T-helper 22 cell (primary cell): ENCODE data around the gene EBF3.

ENCODE experiments used
- DNase-seq: peaks from one replicate; pipeline ENCODE4 v3.0.0-alpha.2; 2020; ENCODE audit warnings: low read depth

The EBF3 gene

GRCh38 chr10:129869596-129870473, 94.2 kb downstream of the EBF3 start:
- DNase-seq, result no peak

GRCh38 chr10:129868449-129869035, 95.5 kb downstream of the EBF3 start:
- no peak for DNase-seq

DNA sequence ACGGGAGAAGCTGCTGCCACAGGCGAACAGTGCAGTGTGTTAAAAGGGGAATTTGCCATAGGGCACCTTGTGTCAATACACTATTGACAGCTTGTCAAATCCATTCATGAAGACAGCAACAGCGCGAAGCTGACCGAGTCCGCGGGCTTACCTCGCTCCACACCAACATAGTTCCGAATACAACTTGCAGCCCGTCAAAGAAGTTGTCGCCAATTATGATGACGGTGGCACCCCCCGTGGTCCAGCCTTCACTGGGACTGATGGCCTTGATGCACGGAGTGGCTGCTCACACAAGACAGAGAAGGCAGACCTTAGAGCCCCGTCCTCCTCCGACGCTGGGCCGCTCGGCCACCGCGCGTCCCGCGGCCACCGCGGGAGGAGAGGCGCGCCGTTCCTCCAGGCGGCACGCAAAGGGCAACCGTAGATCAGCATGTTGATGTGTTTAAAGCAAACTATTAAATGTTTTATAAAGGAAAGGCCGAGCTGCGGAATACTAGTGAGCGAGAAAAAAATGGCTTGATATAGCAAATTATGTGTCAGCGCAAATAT, 96.4 kb downstream of the EBF3 start:
- DNase-seq, result no peak

DNA sequence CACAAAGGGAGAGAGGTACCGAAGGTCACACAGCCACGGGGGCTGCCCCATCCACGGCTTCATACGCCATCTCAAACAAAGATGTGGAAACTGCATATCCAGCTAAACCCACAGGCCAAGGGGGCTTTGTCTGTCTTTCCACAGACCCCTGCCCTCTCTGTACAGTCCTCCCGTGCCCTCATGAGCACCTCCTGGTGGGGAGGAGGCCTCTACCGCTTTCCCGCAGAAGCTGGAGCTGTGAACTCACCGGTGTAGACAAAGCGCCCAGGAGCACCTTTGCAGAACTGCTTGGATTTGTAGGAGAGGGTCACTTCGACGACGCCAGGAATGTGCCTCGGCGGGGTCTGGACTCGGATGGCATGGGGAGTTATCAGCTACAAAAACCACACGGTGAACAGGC, 97.2 kb downstream of the EBF3 start:
- no peak for DNase-seq

DNA sequence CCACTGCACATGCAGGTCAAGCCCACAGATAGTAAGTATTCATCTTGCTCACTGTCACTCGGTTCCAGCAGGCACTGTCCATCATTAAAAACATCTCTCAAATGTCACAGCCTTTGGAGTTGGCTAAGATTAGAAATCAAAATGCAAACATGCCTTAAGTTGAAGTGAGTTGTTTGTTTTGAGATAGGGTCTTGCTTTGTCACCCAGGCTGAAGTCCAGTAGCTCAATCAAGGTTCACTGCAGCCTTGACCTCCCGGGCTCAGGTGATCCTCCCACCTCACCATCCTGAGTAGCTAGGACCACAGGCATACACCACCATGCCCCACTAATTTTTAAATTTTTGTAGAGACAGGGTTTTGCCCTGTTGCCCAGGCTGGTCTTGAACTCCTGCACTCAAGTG, 98.1 kb downstream of the EBF3 start:
- no peak for DNase-seq

DNA sequence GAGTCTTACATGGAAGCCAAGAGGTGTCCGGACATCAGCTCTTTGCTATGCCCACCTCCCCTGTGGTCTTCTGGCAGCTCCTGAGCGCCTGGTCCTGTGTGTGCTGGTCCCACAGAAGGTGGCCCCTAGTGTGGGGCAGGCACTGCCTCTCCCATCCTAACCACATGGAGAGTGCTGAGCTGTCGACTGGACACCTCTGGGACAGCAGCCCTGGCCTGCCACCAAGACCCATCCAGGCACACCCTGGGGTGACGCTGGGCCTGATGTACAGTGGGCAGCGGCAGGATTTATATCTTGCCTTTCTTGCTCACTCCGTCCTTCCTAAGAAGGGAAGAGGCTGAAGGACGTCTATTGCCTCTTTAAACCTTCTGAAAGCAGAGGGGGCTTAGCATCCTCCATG, 98.7 kb downstream of the EBF3 start:
- no peak for DNase-seq

DNA sequence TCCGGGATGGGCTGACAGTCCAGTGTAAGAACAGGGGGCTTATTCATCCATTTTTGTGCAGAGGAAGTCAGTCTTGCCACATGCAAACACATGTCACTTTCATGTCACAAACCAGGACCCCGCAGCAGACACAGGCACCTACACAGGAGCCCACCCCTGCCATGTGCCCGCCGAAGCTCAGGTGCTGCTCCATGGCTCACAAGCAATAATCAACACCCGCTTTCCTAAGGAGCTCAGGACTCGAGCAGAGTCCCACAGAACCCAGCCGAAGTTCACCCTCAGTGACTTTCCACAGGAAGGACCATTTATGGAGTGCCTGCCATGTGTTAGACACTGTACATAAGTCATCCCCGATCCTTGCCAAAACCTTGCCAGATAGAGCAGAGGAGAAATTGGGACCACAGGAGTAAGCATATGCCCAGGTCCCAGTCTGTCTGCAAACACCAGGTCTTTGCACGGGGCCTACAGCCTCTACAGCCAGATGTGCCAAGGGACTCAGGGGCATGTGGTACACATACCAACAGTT, 99.4 kb downstream of the EBF3 start:
- no peak for DNase-seq

DNA sequence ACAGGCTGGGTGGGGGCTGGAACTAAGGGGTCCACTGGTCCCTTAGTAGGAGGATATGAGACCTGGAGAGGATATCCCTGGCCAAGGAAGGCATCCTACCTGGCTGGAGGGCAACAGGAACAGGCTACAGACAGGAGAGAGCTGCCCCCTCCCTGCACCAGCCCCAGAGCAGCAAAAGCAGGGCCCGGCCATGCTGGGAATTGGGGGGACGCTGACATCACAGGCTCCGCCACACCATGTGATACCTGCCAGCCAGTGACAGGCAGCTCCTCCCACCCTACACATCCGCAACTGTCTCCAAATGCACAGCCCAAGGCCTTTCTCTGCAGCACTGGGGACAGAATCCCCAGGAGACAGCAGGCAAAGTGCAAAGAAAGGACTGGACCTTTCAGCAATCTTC, 100.0 kb downstream of the EBF3 start:
- no peak for DNase-seq

DNA sequence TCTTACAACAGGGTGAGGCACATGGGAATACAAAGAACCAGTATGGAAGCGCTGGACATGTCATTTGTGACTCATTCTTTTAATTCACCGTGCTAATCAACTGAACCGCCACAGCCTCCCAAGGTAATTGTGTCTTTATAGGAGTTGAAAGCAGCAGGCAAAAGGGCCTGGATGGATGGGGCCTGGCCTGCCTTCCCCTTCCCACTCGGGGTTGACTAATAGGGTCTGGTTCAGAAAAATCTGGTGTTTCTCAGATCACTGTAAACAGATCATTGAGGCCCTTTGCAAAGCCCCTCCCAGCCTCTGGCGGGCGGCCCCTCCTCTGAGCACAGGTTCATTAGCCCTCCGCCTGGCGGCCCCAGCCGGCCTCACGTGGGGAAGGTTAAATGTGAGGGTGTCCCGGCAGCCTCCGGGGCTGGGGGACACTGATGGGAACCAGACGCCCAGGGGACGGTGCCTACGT, 100.8 kb downstream of the EBF3 start:
- no peak for DNase-seq

DNA sequence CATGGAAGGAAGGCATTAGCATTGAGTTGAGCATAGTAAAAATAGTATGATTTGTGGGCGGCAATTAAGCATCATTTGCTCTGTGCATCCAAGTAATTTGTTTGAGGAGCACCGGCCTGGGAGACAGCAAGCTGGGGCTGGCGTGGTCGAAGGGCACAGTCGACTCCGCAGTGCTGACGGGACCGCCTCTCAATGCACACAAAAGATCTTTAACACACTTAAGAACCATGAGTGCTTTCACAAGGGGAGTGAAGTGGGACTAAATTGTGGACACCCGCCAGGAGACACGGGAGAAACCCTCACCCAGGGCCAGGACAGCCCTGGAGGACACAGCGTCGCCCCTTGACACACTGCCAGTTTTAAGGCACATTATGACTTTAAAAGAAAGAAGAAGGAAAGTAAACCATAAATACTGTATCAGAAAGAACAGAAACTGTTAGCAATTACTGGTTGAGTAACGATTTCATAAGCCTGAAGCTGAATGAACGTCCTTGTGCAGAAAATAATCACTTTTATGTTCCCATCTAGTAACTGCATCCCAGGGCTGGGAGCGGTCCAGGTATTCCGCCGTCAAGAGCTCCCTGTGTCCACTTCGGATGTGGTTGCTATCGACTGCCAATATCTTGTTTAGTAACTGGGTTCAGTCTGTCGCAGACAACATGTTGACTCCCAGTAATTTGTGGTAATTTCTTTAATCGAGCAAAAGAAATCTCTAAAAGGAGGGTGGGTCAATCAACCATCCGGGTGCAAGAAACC, 102.1 kb downstream of the EBF3 start:
- no peak for DNase-seq

DNA sequence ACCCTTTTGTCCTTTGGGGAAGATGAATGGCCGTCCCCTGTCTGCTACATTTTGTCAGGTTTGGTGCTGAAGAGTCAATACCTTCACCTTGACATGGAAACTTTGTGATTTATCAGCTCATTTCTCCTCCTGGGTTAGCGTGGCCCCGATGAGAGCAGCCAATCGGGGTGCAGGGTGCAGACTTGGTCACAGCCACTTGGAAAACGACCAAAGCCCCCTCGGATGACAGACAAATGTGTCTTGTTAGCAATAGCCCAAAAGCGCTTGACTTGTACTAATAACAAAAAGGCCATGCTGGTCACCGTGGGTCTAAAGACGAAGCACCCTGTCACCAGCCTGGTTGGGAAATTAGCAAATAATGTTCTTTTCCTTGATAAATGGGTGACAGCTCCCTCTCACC, 103.7 kb downstream of the EBF3 start:
- no peak for DNase-seq

DNA sequence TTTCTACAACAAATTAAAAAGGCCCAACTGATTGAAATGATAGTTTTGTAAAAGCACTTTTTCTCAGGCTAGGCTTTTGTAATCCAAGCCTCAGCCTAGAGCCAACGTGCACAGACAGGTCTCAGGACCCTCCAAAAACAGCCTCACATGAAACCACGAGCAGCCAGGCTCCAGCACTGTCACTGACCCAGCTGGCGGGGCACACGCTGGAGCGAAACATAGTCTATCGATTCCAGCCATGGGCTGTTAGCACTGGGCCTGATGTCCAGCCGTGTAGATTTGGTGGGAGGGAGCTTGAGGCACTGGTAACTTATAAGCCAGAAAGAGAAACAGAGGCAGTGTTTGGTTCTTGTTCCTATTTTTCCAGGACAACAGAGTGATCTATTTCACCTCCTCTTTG, 104.5 kb downstream of the EBF3 start:
- no peak for DNase-seq

DNA sequence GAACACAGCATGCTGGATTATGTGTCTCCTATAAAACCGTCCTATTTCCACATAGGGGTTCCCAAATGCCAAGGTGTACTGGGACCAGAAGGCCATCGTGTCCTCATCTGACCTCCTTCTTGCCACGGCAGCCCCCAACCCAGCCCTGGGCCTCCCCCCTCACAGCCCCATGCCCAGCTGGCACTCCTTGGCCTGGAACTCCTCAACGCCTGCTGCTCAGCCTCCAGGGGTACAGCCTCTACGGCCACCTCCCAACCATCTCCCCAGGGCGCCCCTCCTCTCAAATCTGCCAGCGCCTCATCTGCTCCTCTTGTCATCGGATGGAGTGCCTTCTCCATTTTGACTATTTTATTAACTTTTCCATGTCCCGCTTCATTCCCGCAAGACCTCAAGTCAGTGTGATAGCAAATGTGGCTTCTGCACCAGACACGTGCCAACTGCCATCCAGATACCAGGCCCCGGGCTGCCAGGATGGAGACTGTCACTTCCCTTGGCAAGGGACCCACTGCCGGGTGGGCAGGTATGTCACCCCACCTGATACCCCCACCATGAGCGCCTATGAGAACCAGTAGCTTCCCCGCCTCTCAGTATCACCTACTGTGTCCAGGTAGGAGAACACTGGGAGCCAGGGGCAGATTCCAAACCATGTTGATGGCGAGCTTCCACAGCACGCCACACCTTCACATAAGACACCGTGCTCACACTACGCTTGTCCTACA, 106.7 kb downstream of the EBF3 start:
- DNase-seq, result no peak

- DNase-seq, result no peak
Observed at GRCh38 chr10:129855836-129856563, 108.1 kb downstream of the EBF3 start.

DNA sequence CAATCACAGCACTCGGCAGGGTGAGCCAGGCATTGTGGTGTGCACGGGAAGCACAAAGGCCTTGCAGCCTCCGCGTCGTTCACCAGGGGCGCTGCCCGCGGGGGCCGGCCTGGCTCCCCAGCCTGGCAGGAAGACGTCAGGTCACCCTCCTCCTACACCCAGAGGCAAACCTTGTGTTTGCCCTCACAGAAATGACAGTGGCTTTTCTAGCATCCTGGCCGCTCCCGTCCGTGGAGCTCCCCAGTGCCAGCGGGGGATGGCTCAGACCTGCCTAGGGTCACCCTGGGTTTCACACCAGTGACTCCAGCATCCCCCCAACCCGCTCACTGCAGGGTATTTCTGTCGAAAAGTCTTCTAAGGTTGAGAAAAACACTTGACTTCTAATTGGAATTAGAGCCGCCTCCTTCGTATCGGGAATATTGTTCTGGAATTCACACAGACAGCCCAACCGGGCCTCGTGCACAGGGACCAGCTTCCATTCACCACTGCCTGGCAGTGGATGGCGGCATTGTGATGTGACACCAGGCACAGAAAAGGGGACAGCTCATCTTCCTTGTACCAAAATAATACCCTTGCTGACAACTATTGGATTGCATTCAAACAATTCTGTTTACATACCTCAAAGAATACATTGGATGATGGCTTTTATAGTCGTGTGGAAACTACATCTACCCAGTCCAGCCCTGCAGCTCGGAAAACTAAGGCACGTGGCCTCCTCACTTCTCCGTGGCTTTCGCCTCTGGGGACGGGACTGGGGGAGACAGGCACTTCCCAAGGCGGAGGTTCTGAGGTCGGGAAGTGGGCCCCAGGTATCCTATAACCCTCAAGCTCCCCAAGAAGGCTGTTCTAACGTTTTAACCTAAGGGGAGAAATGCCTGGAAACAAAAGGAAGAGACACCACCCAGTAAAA, 109.0 kb downstream of the EBF3 start:
- no peak for DNase-seq

DNA sequence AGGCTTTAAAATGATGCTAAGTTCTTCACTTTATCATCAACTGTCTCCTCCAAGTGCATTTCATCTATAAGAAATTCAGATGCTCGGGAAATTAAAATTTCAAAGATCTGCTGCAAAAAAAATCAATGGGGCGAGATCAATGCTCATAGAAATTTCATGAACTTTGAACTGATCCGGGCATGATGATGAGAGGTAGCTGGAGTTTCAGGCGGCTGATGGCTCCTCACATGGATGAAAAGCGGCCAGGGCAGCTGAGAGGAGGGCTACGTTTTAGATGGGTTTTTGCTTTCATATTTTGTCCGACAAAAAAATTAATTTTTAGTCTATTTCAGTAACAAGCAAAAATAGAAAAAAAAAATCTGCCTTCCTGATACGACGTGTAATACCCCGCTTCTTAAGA, 109.9 kb downstream of the EBF3 start:
- DNase-seq, result no peak

DNA sequence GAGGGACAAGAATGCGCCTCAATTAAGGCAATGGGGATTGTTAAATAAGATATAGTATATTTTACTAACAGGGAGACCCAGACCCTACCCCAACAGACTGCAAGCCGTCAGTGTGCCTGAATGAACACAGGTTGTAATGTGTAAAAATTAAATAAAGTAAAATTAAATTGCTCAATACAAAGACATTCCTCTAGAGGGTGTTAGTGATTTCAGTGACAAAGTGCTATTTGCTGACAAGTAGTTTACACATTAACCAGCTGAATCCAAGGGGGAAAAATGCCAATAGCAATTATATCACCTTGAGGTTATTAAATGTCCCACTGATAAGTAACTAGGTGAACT, 110.5 kb downstream of the EBF3 start:
- no peak for DNase-seq

DNA sequence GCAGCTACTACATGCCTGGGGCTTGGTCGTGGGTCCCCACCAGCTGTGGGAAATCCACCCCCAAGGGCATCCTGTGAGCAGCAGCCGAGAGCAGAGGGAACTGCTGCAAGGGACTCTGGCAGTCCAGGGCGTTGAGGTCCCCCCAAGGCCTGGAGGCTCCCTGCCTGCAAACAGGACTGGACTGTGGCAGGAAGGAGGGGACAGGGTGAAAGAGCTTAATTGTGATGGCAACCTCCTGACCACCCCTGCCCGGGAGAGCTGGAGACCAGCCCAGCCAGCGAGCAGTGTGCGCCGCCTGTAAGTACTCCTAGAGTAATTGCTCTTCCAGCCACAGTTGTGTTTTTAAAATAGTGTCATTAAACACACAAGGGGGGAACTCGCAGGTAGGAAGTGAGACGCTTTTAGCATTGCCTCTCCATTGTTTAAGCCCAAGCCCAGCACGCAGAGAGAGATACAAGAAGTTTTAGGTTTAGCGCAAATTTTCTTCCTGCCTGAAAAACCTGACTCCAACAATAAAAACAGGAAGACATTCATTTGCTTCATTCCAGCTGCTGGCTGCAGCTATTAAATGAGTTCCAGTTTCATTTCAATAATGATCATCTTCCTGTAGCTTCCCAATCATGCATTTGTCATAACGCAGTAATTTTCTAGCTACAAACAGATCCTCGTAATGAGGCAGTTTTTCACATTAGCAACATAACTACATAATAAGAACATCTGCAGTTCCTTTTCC, 111.1 kb downstream of the EBF3 start:
- DNase-seq, result no peak

DNA sequence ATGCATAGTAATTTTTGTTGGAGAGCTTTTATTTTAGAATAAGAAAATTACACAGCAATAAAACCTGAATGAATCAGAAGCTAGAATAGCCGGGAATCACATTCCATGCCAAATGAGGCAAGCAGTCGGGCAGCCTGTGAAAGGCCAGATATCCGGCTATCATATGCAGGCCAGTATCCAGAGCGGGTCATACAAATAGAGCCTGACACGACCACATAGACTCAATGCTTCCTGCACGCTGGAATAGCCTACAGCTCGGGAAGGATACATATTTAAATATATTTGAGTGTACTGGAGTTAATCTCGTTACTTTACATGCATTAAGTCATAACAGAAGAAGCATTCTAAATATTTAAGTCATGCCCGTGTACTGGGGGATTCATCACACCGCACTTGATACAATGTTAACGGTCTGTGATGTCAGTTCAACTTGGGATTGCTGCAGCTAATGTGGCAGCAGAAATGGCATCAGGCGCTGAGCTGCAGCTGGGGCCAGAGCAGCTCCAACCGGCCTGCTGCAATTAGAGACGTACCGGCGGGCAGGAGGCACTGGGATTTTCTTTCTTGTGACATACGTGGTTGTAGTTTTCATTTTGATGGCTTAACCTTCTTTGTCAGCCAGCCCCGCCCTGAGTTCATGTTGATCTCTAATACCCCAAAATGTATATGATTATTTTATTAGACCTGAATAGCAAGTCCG, 112.0 kb downstream of the EBF3 start:
- DNase-seq, result no peak
